SK-N-SH (cell line): ENCODE results near the gene PLEKHA3. TPM values are rescaled to one million over a fixed set of nuclear protein-coding genes. Genes with fewer than 3 reads are reported as not detected.

Experiments
- CTCF ChIA-PET: fragments of 300-600, 350-600 bp; formaldehyde crosslinking; extraction: SDS; loops from one replicate; lab custom pipeline; 2021; lab: Yijun Ruan, JAX
- POLR2A ChIA-PET: fragments of 350-600 bp; sonication (Branson Sonifier 250); formaldehyde crosslinking; extraction: SDS; loops from one replicate; lab custom pipeline; 2020; ENCODE audit warnings: antibody characterized with exemption, inconsistent platforms; lab: Yijun Ruan, JAX
- DNase-seq: peaks from one replicate; pipeline ENCODE4 v3.0.0; 2012
- H2AFZ ChIP-seq: fragments of 200-600 bp; sonication (generic); 2 replicates; pipeline ENCODE4 v1.8.1; 2016; ENCODE audit warnings: antibody characterized with exemption, mild to moderate bottlenecking, low read depth
- H3F3A ChIP-seq: fragments of 200-600 bp; sonication (generic); replicated peaks from 2 replicates; pipeline ENCODE3; 2016; ENCODE audit warnings: antibody characterized with exemption, mild to moderate bottlenecking; ENCODE audit not compliant: insufficient read depth
- H3K27ac ChIP-seq, 2 experiments: fragments of 200-500 bp in 1 of 2; fragments of 200-600 bp in 1 of 2; sonication (Bioruptor generic) in 1 of 2; sonication (generic), shearing (Covaris generic) in 1 of 2; 2 replicates each; pipeline versions ENCODE4 v1.5.1 to v1.6.1; 2014 to 2016; ENCODE audit warnings: low read depth in 2 of 2, inconsistent platforms in 1 of 2, low read length in 1 of 2, mild to moderate bottlenecking in 1 of 2, mixed read lengths in 1 of 2
- H3K27me3 ChIP-seq: fragments of 200-600 bp; sonication (generic), shearing (Covaris generic); 2 replicates; pipeline ENCODE4 v1.6.1; 2016; ENCODE audit warnings: mixed run types; ENCODE audit not compliant: insufficient read depth
- H3K36me3 ChIP-seq, 2 experiments: fragments of 200-500 bp in 1 of 2; fragments of 200-600 bp in 1 of 2; sonication (Bioruptor generic) in 1 of 2; sonication (generic) in 1 of 2; replicated peaks in 1 of 2; 2 replicates each; pipeline versions ENCODE3 to v1.5.1; 2014 to 2016; ENCODE audit warnings: low read length in 1 of 2, mild to moderate bottlenecking in 1 of 2; ENCODE audit not compliant: insufficient read depth in 2 of 2, control insufficient read depth in 1 of 2
- H3K4me1 ChIP-seq, 2 experiments: fragments of 200-500 bp in 1 of 2; fragments of 200-600 bp in 1 of 2; sonication (Bioruptor generic) in 1 of 2; sonication (generic), shearing (Covaris generic) in 1 of 2; 2 replicates each; pipeline versions ENCODE4 v1.5.1 to v1.6.1; 2014 to 2016; ENCODE audit warnings: low read depth in 1 of 2, low read length in 1 of 2, mixed run types in 1 of 2; ENCODE audit not compliant: insufficient read depth in 2 of 2, control insufficient read depth in 1 of 2
- H3K4me2 ChIP-seq: fragments of 200-600 bp; sonication (generic), shearing (Covaris generic); 2 replicates; pipeline ENCODE4 v1.6.1; 2017; ENCODE audit warnings: mixed run types
- H3K4me3 ChIP-seq, 2 experiments: fragments of 200-500 bp in 1 of 2; fragments of 200-600 bp in 1 of 2; sonication (Bioruptor generic) in 1 of 2; sonication (generic), shearing (Covaris generic) in 1 of 2; 2 replicates each; pipeline versions ENCODE4 v1.5.1 to v1.8.1; 2014 to 2016; ENCODE audit warnings: low read depth in 2 of 2, inconsistent platforms in 1 of 2, low read length in 1 of 2, mild to moderate bottlenecking in 1 of 2, mixed read lengths in 1 of 2, moderate library complexity in 1 of 2
- H3K79me2 ChIP-seq: fragments of 200-600 bp; sonication (generic); 2 replicates; pipeline ENCODE4 v1.8.1; 2017; ENCODE audit warnings: mild to moderate bottlenecking; ENCODE audit not compliant: insufficient read depth
- H3K9ac ChIP-seq: fragments of 200-600 bp; sonication (generic); 2 replicates; pipeline ENCODE4 v1.6.1; 2017; ENCODE audit warnings: mixed run types
- H3K9me2 ChIP-seq: fragments of 200-600 bp; sonication (generic); 2 replicates; pipeline ENCODE4 v1.6.1; 2017; ENCODE audit warnings: mixed run types
- H3K9me3 ChIP-seq: fragments of 200-600 bp; sonication (generic); 2 replicates; pipeline ENCODE4 v1.6.1; 2017; ENCODE audit warnings: mixed run types, mild to moderate bottlenecking, moderate library complexity
- H4K20me1 ChIP-seq: fragments of 200-600 bp; sonication (generic); 2 replicates; pipeline ENCODE4 v1.6.1; 2017; ENCODE audit warnings: mild to moderate bottlenecking, mixed run types; ENCODE audit not compliant: insufficient read depth
- FOSL2 ChIP-seq: IDR thresholded peaks from 2 replicates; pipeline ENCODE4 v1.4.0; 2012; ENCODE audit warnings: low read depth, mild to moderate bottlenecking, moderate library complexity, borderline replicate concordance
- GATA2 ChIP-seq: sonication (generic); formaldehyde crosslinking; IDR thresholded peaks from 2 replicates; pipeline ENCODE4 v1.5.0; 2020; ENCODE audit warnings: mild to moderate bottlenecking, missing genetic modification reagents
- JUND ChIP-seq: IDR thresholded peaks from 2 replicates; pipeline ENCODE4 v1.4.0; 2012
- MEF2A ChIP-seq: IDR thresholded peaks from 2 replicates; pipeline ENCODE4 v1.4.0; 2012; ENCODE audit warnings: low read depth, borderline replicate concordance
- MXI1 ChIP-seq: IDR thresholded peaks from 2 replicates; pipeline ENCODE4 v1.6.1; 2012; ENCODE audit warnings: mild to moderate bottlenecking, low read depth, low read length, improper control_type of control experiment
- NFIC ChIP-seq: IDR thresholded peaks from 2 replicates; pipeline ENCODE4 v1.4.0; 2012; ENCODE audit warnings: borderline replicate concordance
- NRF1 ChIP-seq: IDR thresholded peaks from 2 replicates; pipeline ENCODE4 v1.6.1; 2012; ENCODE audit warnings: low read depth, mild to moderate bottlenecking, low read length
- PBX3 ChIP-seq: IDR thresholded peaks from 2 replicates; pipeline ENCODE4; 2012
- RAD21 ChIP-seq: IDR thresholded peaks from 2 replicates; pipeline ENCODE4 v1.6.1; 2012; ENCODE audit warnings: mild to moderate bottlenecking, low read length
- TAF1 ChIP-seq: IDR thresholded peaks from 2 replicates; pipeline ENCODE4 v1.6.1; 2012; ENCODE audit warnings: low read depth, mild to moderate bottlenecking, low read length, moderate library complexity, borderline replicate concordance
- USF2 ChIP-seq: fragments of 150-350 bp; IDR thresholded peaks from 2 replicates; pipeline ENCODE4 v1.6.1; 2017; ENCODE audit warnings: antibody characterized with exemption, low read length, low read depth, borderline replicate concordance
- ZBTB33 ChIP-seq: IDR thresholded peaks from 2 replicates; pipeline ENCODE4 v1.4.0; 2012; ENCODE audit warnings: low read depth, borderline replicate concordance
- WGBS: methylation state at CpG from one replicate; pipeline ENCODE4 v1.1.6; 2017; ENCODE audit warnings: low lambda C conversion rate; 5-methylcytosine and 5-hydroxymethylcytosine counted together
- polyA plus RNA-seq, 3 experiments: library from polyadenylated mRNA; depleted of rRNA; stranded (reverse); fragments of >200 nt; gene quantifications; 2 replicates each; pipeline ENCODE4 v1.2.3, GENCODE V29; 2012

PLEKHA3 gene
- polyA plus RNA-seq, 1 of the 3 experiments (the other 2 are of a cell fraction) = 5.7 TPM

GRCh38 chr2:178485356-178485755, 5.1 kb downstream of the PLEKHA3 start (continued):
- TF ChIP-seq ZBTB33 (no peak), USF2 (no peak), NFIC (no peak), PBX3 (no peak), GATA2 (no peak), TAF1 (no peak), RAD21 (no peak)
- TF ChIP-seq, all 33 proteins: peak for 0

GRCh38 chr2:178491612-178492011, 11.4 kb downstream of the PLEKHA3 start:
- H3K9me3 ChIP-seq = no peaks in the 10 kb centered on the region
- H3K79me2 ChIP-seq = peaks cover 42% of the 10 kb centered on the region; the same call in 1 of the 2 replicates
- H3K27me3 ChIP-seq = no peaks in the 10 kb centered on the region
- H3K4me2 ChIP-seq = no peak overlapping the region
- no peak overlapping the region for H3K27ac ChIP-seq
- ChIA-PET CTCF (interaction anchor here (1.1 kb wide), 1 partner anchor 32 kb away, joined by 3 read pairs; no protein-coding TSS in a partner anchor), POLR2A (no interaction called here)
- H3K4me3 ChIP-seq = no peak overlapping the region
- DNase-seq = no peak
- peaks cover 63 to 64% of the 10 kb centered on the region in 2 experiments for H3K36me3 ChIP-seq
- 98% methylated on average over 6 of the region's 6 CpGs for WGBS
- H3F3A ChIP-seq = no peaks in the 10 kb centered on the region
- TF ChIP-seq TAF1 (no peak), PBX3 (no peak), MXI1 (no peak), MEF2A (no peak), RAD21 (no peak), FOSL2 (no peak), JUND (no peak), NRF1 (no peak)
- H3K4me1 ChIP-seq = no peaks in the 10 kb centered on the region
- no peak overlapping the region for H2AFZ ChIP-seq
- H3K9ac ChIP-seq = no peak overlapping the region
- peaks cover 3% of the 10 kb centered on the region; the same call in 1 of the 2 replicates for H4K20me1 ChIP-seq
- H3K9me2 ChIP-seq = no peaks in the 10 kb centered on the region
